Measurements from ENCODE around the gene PPP1R26.
"Not testable (repeated sequence)": the region's sequence is repeated elsewhere in the genome, so short reads cannot be mapped to it uniquely, and the experiment has no call there.

Gene PPP1R26, protein sequence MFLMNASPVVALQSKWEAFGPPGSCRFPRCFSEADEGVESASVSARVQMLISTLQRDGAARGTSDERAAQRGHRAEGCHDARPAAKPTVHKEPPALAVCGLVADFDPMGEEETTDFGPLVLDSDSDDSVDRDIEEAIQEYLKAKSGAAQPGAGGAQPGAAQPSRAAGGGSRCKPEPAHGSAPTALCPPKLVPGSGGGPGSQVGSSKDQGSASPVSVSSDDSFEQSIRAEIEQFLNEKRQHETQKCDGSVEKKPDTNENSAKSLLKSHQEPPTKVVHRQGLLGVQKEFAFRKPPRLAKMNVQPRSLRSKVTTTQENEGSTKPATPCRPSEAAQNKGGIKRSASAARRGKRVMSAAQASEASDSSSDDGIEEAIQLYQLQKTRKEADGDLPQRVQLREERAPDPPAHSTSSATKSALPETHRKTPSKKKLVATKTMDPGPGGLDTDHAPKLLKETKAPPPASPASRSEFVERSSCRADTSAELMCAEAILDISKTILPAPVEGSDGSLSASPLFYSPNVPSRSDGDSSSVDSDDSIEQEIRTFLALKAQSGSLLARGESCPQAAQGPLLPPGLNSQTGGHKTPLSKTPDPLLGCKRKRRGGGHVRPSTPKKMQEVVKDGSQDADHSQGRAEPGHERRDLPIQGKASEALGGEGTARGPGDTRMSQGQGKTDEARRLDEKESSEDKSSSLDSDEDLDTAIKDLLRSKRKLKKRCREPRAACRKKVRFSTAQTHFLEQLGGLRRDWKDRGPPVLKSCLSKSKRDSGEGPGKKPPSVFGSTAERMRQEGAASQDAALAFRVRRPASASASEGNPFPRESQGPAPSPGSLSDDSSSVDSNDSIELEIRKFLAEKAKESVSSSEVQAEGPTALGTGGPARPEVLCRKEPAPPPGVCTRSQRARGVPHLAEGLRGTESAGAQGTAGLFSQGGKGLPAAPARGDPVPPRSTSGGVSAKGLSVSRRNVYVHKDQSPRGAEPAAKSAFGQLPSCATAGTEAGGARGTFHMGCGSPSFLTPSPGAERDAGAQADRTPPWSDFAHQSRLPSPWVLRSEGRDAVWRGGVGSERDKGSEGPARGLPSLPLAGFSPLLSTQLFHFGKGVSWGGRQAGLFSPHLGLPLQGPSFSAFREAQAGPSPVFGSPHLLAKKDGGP (N-terminal part only)

DNA sequence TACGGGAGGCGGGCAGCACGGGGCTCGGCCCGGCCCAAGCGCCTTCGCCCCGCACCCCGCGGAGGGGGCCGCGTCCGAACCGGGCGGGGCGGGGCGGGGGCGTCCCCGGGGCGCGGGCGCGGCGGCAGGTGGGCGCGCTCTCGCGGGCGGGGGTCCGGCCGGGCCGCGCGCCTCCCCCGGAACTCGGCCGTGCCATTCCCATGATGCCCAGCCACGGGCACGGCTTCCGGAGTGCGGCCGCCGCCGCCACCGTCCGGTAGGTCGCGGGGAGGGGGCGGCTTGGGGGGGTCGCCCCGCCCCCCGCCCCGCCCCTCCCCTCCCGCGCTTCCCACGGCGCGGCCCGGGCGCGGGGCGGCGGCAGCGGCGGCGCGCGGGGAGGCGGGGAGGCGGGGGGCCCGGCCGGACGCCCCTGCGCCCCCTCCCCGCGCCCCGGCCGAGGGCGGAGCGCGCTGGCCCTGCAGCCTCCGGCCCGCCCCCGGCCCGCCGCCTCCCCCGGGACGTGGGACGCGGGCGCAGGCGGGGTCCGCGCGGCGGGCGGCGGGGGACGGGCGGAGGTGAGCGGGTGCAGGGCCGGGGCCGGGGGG lies at the start of gene PPP1R26:
TSS of gene PPP1R26 (plus strand) at position 314 of the 584 bp plus-strand sequence. CDS start 4,729 bp downstream, outside the sequence.
- DNase-seq (ENCODE audit: low read depth in 2 of 2) = no peak

DNA sequence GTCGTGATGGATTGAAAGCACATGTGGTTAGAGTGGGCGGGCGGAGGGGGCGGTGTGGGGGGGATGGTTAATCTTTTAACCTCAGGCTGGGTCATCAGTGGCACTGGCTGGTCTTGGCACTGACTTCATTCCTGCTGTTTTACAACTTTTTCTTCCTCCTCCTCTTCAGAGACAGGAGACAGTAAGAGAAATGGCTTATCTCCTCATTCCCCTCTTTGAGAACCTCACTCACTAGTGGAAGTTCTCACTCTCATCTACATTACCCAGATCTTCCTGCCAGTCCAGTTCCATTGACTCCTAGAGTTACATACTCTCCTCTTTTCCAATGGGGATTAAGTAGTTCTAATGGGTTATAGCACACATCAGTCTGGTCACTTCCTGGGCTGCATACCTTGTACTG lies 42.3 kb upstream of the PPP1R26 start:
- no peak for DNase-seq (ENCODE audit: low read depth in 2 of 2)

DNA sequence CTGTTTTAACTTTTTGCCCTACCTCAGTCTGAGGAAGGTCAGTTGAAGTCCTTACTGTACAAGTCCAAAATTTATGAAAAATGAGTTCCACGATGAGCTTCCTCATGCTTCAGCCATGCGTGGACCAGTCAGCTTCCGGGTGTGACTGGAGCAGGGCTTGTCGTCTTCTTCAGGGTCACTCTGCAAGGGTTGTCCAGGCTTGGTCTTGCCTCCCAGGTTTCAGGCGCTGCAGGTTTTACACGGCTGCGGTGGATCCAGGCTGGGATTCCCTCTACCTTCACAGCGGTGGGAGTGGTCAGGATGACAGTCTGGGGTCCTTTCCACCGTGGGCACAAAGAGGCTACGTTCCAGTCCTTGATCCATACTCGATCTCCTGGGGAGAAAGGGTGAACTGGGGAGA lies 41.9 kb upstream of the PPP1R26 start:
- not testable (repeated sequence) for DNase-seq (ENCODE audit: low read depth in 2 of 2)

DNA sequence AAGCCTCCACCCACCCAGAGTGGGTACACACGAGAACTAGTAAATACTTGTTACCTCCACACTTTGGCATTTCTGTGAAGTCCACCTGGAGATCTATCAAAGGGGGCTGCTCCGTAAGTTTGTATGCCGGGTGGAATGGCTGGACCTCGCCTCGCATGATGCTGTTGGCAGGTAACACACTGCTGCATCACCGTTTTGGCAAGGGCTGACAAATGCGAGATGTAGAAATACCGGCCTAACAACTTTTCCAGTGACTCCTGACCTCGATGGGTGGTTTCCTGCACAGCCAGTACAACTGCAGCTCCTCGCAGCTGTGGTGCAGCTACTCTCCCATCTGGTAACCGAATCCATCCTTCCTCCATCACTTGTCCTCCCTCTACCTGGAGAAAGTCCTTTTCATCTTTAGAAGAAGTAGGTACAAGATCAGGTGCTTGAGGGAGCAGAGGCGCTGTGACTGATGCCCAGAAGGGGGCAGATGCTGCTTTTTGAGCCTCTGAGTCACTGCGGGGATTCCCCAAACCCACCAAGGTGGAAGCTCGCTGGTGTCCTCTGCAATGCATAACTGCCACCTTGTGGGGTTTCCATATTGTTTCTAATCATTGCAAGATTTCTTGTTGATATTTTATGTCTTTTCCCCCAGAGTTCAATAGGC lies 40.9 kb upstream of the PPP1R26 start:
- DNase-seq (ENCODE audit: low read depth in 2 of 2) = peak; percentile 15 to 32

DNA sequence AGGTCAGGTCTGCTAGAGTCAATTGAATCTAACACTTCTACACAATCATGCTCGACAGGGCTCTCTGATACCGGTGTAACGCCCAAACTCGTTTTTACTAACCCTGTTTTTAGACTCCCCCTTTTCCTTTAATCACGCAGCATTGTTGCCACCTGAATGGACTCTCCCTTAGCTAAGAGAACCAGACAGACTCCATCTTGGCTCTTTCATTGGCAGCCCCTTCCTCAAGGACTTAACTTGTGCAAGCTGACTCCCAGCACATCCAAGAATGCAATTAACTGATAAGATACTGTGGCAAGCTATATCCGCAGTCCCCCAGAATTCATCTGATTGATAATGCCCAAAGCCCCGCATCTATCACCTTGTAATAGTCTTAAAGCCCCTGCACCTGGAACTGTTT lies 40.1 kb upstream of the PPP1R26 start:
- not testable (repeated sequence) for DNase-seq (ENCODE audit: low read depth in 2 of 2)

DNA sequence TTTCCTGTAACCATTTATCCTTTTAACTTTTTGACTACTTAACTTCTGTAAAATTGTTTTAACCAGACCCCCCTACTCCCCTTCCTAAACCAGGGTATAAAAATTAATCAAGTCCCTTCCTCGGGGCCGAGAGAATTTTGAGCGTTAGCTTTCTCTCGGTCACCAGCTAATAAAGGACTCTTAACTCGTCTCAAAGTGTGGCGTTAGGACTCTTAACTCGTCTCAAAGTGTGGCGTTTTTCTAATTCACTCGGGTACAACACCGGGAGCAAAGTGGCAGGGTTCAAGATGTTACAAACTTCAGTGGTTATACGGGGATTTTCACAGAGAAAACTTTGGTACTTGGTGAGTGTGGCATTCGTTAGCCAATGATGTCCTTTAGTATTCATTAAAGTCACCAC lies 39.7 kb upstream of the PPP1R26 start:
- no peak for DNase-seq (ENCODE audit: low read depth in 2 of 2)

DNA sequence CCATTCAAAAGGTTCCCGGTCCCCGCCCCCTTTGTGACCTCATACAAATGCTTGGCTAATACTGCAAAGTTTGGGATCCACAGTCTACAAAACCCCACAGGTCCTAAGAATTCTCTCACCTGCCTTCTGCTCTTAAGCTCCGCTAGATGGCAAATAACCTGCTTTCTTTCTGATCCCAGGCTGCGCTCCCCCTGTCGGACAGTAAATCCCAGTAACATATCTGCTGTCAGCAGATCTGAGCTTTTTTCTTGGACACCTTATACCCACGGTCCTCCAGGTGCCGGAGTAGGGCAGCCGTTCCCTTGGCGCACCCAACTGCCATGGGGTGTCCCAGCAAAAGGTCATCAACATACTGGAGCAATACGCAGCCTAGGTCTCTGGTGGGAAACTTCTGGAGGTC lies 39.0 kb upstream of the PPP1R26 start:
- DNase-seq (ENCODE audit: low read depth in 2 of 2) = no peak

DNA sequence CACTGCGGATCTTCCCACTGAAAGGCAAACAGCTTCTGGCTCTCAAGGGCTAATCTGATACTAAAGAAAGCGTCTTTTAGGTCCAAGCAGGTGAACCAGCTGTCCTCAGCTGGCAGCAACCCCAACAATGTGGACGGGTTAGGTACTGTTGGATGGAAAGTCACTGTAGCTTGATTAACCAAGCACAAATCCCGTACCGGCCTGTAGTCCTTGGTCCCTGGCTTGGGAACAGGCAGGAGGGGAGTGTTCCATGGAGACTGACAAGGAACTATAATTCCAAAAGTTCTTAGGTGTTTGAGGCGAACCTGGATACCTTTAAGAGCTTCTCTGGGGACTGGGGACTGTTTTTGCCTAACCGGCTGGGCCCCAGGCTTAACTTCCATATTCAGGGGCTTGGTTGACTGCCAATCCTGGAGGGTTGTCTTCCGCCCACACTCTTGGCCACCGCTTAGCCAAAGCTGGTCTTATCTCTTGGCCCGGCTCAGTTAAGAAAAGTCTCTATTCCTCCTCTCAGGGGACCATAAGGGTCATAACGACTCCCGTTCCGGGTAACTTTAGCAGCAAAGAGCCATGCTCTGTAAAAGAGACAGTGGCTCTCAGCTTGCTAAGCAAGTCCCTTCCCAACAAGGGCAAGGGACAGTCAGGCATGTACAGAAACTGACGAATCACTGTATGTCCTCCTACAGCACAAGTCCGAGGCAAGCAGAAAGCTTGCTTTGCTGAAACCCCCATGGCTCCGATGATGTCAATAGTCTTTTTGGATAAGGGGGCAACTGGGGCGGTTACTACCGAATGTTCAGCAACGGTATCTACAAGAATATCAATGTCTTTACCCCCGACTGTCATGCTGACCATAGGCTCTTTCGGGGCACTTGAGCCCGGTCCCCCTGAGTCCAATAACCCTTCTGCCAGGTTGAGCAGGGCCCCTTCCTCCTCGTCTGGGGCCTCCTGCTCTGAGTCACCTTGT lies 38.2 kb upstream of the PPP1R26 start:
- DNase-seq (ENCODE audit: low read depth in 2 of 2) = not testable (repeated sequence)

DNA sequence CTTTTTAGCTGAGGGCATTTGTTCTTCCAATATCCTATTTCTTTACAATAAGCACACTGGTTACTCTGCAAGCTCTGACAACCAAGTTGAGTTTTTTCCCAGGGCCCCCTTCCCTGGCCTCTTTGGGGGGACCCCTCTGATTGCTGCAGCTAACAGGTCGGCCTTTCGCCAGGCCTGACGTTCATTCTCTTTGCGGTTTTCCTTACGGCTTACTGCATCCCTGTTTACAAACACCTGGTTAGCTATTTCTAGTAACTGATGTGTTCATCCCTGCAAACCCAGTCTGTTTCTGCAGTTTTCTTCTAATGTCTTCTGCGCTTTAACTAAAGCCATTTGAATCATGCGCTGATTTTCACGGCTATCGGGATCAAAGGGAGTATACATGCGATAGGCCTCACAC lies 37.5 kb upstream of the PPP1R26 start:
- DNase-seq (ENCODE audit: low read depth in 2 of 2) = no peak

DNA sequence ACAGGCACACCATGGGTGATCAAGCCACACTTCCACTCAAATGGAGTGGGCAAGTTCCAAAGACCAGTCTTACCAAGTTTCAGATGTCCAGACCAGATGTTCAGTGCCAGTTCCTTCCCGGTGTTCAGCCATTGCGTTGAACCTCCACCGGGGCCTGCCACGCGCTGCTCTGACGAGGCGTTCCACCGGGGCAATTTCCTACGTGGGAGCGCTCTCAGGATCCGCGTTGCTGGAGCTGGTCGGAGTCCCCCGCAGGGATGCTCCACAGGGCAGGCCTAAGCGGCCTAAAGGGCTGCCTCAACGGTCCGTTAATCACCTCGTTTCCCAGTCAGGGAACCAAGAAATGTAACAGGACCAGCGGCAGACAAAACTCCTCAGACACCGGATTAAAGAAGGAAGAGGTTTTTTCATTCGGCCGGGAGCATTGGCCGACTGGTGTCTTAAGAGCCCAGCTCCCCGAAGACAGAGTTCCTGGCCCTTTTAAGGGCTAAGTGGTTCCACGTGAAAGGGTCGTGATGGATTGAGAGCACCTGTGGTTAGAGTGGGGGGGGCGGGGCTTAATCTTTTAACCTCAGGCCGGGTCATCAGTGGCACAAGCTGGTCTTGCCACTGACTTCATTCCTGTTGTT lies 35.7 kb upstream of the PPP1R26 start:
- DNase-seq (ENCODE audit: low read depth in 2 of 2) = no peak

DNA sequence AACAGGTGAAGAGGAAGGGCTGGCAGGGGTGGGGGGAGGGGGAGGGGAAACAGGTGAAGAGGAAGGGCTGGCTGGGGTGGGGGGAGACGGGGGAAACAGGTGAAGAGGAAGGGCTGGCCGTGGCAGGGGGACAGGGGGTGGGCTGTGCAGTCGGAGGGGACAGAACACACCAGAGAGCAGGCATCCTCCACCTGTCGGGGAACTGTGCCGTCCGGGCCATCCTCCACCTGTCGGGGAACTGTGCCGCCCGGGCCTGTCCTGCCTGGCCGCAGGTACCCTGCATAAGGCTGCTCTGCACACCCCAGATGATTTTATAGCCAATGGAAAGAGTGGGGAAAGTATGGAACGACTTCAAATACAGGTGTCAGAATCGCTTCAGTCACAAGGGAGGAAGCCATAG lies 32.5 kb upstream of the PPP1R26 start:
- DNase-seq (ENCODE audit: low read depth in 2 of 2) = no peak

DNA sequence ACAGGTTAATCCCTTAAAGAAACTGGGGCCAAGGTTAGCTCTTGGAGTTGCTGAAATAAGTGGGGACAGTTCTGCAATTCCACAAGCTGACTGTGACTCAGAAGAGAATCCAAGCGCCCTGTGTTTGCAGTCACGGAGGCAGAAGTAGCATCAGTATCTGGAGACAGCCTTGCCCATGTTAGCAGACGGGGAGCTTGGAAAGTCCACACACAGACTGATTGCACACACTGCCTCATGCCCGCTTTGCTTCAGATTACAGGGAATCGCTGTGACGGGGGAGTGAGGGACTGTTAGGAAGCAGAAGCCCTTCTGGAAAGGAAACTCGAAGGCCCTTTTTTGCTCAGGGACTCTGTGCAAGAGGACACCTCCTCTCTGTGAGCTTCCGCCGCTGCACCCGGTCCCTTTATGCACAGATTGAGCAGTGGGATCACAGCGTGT lies 30.9 kb upstream of the PPP1R26 start:
- no peak for DNase-seq (ENCODE audit: low read depth in 2 of 2)

DNA sequence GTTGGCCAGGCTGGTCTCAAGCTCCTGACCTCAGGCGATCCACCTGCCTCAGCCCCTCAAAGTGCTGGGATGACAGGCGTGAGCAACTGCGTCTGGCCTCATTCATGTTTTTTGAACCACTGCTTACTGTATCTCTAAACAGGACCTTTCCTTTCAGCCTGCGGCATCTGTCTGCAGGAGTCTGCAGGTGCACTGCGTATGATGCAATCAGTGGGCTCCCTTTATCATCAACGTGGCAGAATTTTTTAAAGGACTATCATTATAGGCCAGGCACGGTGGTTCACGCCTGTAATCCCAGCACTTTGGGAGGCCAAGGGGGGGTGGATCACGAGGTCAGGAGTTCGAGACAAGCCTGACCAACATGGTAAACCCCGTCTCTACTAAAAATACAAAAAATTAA lies 30.1 kb upstream of the PPP1R26 start:
- not testable (repeated sequence) for DNase-seq (ENCODE audit: low read depth in 2 of 2)

DNA sequence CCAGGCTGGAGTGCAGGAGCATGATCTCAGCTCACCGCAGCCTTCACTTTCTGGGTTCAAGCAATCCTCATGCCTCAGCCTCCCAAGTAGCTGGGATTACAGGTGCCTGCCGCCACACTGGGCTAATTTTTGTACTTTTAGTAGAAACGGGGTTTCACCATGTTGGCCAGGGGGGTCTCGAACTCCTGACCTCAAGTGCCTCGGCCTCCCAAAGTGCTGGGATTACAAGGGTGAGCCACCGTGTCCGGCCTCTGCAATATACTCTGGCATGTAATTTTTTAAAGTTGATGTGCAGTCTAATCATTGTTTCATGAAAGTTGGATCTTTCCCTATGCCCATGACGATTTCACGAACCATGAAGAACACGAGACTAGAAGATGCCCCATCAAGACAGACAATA lies 28.6 kb upstream of the PPP1R26 start:
- no peak for DNase-seq (ENCODE audit: low read depth in 2 of 2)

DNA sequence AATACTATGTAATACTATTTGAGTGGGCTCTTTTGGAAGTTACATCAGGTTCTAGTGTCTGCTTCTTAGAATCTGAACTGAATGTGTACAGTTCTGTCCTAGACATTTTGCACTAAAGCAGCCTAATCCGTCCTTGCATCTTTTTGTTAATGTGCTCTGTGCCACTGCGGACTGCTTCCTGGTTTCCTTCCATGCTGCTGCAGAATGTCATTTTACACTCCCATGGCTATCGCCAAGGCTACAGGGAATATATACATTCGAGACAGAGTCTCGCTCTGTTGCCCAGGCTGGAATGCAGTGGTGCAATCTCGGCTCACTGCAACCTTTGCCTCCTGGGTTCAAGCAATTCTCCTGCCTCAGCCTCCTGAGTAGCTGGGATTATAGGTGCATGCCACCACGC lies 27.7 kb upstream of the PPP1R26 start:
- not testable (repeated sequence) for DNase-seq (ENCODE audit: low read depth in 2 of 2)

DNA sequence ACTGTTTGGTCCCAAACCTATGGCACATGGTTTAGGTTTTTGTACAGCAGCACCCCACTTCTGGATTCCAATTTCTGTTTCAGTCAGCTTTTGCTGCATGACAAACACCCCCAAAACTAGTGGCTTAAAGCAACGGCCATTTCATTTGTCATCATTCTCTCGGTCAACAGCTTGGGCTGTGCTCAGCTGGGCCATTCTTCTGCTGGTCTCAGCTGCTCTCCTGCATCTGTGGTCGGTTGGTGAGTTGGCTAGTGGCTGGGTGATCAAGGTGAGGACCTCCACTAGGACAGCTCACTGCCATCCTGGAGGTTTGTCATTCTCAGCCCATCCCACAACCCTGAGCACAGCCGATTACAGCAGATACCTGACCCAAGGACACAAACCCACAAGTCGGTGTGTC lies 24.8 kb upstream of the PPP1R26 start:
- no peak for DNase-seq (ENCODE audit: low read depth in 2 of 2)

DNA sequence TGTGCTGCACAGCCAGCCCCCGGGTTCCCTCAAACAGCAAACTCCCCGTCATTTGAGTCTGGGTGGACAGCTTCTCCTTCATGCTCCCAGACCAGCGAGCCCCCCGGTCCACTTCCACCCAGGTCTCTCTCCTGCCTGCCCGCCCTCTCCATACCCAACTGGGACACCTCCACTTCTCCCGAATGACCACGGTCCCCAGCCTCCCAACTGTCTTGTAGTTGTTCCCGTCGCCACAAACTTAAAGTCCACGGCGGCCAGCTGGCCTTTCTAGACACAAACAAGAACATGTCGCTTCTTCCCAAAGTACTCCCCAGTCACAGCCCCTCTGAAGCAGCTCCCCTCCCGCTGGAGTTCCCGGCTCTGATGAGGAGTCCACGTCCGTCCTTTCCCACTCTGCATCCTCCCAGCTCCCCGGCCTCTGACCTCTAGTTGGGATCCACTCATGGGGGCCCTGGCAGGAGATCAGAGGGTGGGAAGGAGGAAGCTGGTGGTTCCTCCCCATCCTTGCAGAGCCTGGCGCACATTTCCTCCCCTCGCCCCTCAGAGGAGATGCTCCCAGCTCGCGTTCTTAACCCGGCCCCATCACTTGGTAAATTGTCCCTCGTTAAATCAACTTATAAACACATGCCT lies 24.1 kb upstream of the PPP1R26 start:
- DNase-seq (ENCODE audit: low read depth in 2 of 2) = no peak

DNA sequence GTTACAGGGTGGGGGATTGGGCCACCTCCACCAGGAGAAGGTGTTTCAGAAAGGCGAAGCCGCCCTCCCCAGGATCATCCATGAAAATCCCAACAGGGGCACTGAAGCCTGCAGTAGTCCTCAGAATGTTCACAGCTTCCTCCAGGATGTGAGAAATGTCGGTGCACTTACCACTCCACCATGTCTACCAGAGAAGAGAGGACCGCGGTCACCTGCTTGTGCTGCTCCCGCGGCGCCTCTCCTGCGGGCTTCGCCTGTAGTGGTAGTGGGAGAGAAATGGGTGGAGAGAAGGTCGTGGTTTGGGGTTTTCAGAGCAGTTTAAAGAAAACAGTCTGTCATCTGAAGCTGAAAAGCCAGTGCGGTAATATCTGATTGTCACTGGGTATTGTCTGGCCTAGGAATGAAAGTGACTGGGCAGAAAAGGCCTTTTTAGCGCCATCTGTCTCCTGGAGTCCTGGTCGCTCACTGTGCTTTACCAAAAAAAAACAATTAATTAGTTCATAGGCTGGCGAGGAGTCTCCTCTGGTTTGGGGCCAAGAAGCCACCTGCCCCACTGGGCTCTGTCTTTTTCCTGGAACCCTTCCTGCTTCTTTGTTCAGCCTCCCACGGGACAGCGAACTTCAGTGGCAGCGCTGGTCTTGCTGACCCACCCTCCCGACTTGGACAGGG lies 23.0 kb upstream of the PPP1R26 start:
- DNase-seq (ENCODE audit: low read depth in 2 of 2) = no peak

DNA sequence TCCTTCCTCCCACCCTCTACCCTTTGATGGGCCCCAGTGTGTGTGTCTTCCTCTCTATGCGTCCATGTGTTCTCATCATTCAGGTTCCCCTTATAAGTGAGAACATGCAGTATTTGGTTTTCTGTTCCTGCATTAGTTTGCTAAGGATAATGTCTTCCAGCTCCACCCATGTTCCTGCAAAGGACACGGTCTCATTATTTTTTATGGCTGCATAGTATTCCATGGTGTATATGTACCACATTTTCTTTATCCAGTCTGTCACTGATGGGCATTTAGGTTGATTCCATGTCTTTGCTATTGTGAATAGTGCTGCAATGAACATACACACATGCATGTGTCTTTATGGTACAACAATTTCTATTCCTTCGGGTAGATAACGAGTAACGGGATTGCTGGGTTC lies 21.1 kb upstream of the PPP1R26 start:
- not testable (repeated sequence) for DNase-seq (ENCODE audit: low read depth in 2 of 2)

Measured in stimulated activated CD8-positive, alpha-beta memory T cell treated with anti-CD3 and anti-CD28 coated beads, Interleukin-15, amount 100 ng/mL, for 48 hours (primary cell).